ENCODE results near the gene DNAI2. TPM values are rescaled to one million over a fixed set of nuclear protein-coding genes. Genes with fewer than 3 reads are reported as not detected.

DNAI2 gene
- total and polyA plus RNA-seq, 2 donors from 2014 or later = 0.22 TPM; not detected in 1

GRCh38 chr17:74231928-74232907 is 41.8 kb upstream of the DNAI2 start:
- H3K27me3 ChIP-seq (ENCODE audit: control insufficient read depth, insufficient read depth, low read length) = no peaks in the 10 kb centered on the region
- H3K4me1 ChIP-seq (ENCODE audit: control insufficient read depth in 2 of 3, insufficient read depth in 2 of 3, low read depth in 1 of 3, low read length in 3 of 3) = no peaks in the 10 kb centered on the region
- TF ChIP-seq, protein P1, sequence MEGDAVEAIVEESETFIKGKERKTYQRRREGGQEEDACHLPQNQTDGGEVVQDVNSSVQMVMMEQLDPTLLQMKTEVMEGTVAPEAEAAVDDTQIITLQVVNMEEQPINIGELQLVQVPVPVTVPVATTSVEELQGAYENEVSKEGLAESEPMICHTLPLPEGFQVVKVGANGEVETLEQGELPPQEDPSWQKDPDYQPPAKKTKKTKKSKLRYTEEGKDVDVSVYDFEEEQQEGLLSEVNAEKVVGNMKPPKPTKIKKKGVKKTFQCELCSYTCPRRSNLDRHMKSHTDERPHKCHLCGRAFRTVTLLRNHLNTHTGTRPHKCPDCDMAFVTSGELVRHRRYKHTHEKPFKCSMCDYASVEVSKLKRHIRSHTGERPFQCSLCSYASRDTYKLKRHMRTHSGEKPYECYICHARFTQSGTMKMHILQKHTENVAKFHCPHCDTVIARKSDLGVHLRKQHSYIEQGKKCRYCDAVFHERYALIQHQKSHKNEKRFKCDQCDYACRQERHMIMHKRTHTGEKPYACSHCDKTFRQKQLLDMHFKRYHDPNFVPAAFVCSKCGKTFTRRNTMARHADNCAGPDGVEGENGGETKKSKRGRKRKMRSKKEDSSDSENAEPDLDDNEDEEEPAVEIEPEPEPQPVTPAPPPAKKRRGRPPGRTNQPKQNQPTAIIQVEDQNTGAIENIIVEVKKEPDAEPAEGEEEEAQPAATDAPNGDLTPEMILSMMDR (IDR thresholded peaks at IDR 0.05; ENCODE audit: borderline replicate concordance, extremely low read depth, insufficient read depth) = no peak
- H3K9ac ChIP-seq (ENCODE audit: low read length in 3 of 3) = no peak overlapping the region
- no peaks in the 10 kb centered on the region for H3K9me3 ChIP-seq (ENCODE audit: control insufficient read depth in 2 of 3, insufficient read depth in 1 of 3, low read length in 3 of 3)
- intact Hi-C loops (cut with DNase I) = no loop called here
- H3K4me3 ChIP-seq (ENCODE audit: low read length in 3 of 3) = no peak overlapping the region
- FAIRE-seq = no peak
- DNase-seq = no peak
- H3K27ac ChIP-seq (ENCODE audit: low read depth in 2 of 2, low read length in 2 of 2) = no peak overlapping the region
- H3K36me3 ChIP-seq (ENCODE audit: control insufficient read depth in 2 of 3, insufficient read depth in 3 of 3, low read length in 3 of 3) = no peaks in the 10 kb centered on the region

- TF ChIP-seq, protein P1 (IDR thresholded peaks at IDR 0.05; ENCODE audit: borderline replicate concordance, extremely low read depth, insufficient read depth) = no peak
- DNase-seq (no peak), FAIRE-seq (no peak)
- no peaks in the 10 kb centered on the region for H3K36me3 ChIP-seq (ENCODE audit: control insufficient read depth in 2 of 3, insufficient read depth in 3 of 3, low read length in 3 of 3)
- no peak overlapping the region for H3K4me3 ChIP-seq (ENCODE audit: low read length in 3 of 3)
- no peak overlapping the region for H3K9ac ChIP-seq (ENCODE audit: low read length in 3 of 3)
- no peaks in the 10 kb centered on the region for H3K27me3 ChIP-seq (ENCODE audit: control insufficient read depth, insufficient read depth, low read length)
- no peaks in the 10 kb centered on the region for H3K9me3 ChIP-seq (ENCODE audit: control insufficient read depth in 2 of 3, insufficient read depth in 1 of 3, low read length in 3 of 3)
- intact Hi-C loops (cut with DNase I) = no loop called here
- H3K27ac ChIP-seq (ENCODE audit: low read depth in 2 of 2, low read length in 2 of 2) = no peak overlapping the region
- no peaks in the 10 kb centered on the region for H3K4me1 ChIP-seq (ENCODE audit: control insufficient read depth in 2 of 3, insufficient read depth in 2 of 3, low read depth in 1 of 3, low read length in 3 of 3)
Observed at GRCh38 chr17:74233937-74234336, 40.1 kb upstream of the DNAI2 start.

- FAIRE-seq (no peak), DNase-seq (no peak)
- H3K27ac ChIP-seq (ENCODE audit: low read depth in 2 of 2, low read length in 2 of 2) = no peak overlapping the region
- H3K4me1 ChIP-seq (ENCODE audit: control insufficient read depth in 2 of 3, insufficient read depth in 2 of 3, low read depth in 1 of 3, low read length in 3 of 3) = no peaks in the 10 kb centered on the region
- no peaks in the 10 kb centered on the region for H3K36me3 ChIP-seq (ENCODE audit: control insufficient read depth in 2 of 3, insufficient read depth in 3 of 3, low read length in 3 of 3)
- no peak overlapping the region for H3K4me3 ChIP-seq (ENCODE audit: low read length in 3 of 3)
- no peaks in the 10 kb centered on the region for H3K27me3 ChIP-seq (ENCODE audit: control insufficient read depth, insufficient read depth, low read length)
- TF ChIP-seq, protein P1 (IDR thresholded peaks at IDR 0.05; ENCODE audit: borderline replicate concordance, extremely low read depth, insufficient read depth) = no peak
- intact Hi-C loops (cut with DNase I) = no loop called here
- H3K9ac ChIP-seq (ENCODE audit: low read length in 3 of 3) = no peak overlapping the region
- no peaks in the 10 kb centered on the region for H3K9me3 ChIP-seq (ENCODE audit: control insufficient read depth in 2 of 3, insufficient read depth in 1 of 3, low read length in 3 of 3)
Observed at GRCh38 chr17:74234486-74234885, 39.5 kb upstream of the DNAI2 start.

Data from kidney (tissue), 14 donors.